ENCODE results near the gene CKS1B.

The CKS1B gene

GRCh38 chr1:154992721-154993571, 18.5 kb downstream of the CKS1B start:
- no peak overlapping the region for H2BK120ac ChIP-seq (ENCODE audit: low read depth, low read length)
- no peak overlapping the region for H3K4me3 ChIP-seq (ENCODE audit: insufficient read depth in 1 of 2, low read depth in 1 of 2, low read length in 2 of 2)
- H3K23ac ChIP-seq (ENCODE audit: low read length in 2 of 2): no peak overlapping the region
- WGBS: 95% methylated on average over 10 of the region's 14 CpGs
- peaks cover 19% of the 10 kb centered on the region for H3K4me1 ChIP-seq (ENCODE audit: control insufficient read depth, insufficient read depth, low read depth, low read length)
- H2BK12ac ChIP-seq (ENCODE audit: low read length in 2 of 2): peak overlapping the region in 1 of 2 experiments; percentile 11
- peak overlapping the region; percentile 66 for H4K8ac ChIP-seq (ENCODE audit: low read length)
- H3K27me3 ChIP-seq (ENCODE audit: control insufficient read depth in 1 of 2, insufficient read depth in 1 of 2, low read length in 2 of 2): no peaks in the 10 kb centered on the region
- H3K18ac ChIP-seq (ENCODE audit: low read depth in 1 of 2, low read length in 2 of 2): peak overlapping the region in 1 of 2 experiments; percentile 29
- no peak overlapping the region for H3K14ac ChIP-seq (ENCODE audit: low read length in 2 of 2)
- peak overlapping the region; percentile 57 for H4K91ac ChIP-seq (ENCODE audit: low read length)
- H2BK15ac ChIP-seq (ENCODE audit: low read depth, poor library complexity, severe bottlenecking): no peak overlapping the region
- no peak overlapping the region for H2AK5ac ChIP-seq (ENCODE audit: low read length, severe bottlenecking)
- no peak overlapping the region for H3K4me2 ChIP-seq (ENCODE audit: low read length, poor library complexity, severe bottlenecking)
- DNase-seq: peak; percentile 50
- no peaks in the 10 kb centered on the region for H3K9me3 ChIP-seq (ENCODE audit: control insufficient read depth, low read length)
- no peak overlapping the region for H2BK5ac ChIP-seq (ENCODE audit: low read depth, low read length, poor library complexity, severe bottlenecking)
- H3K4ac ChIP-seq (ENCODE audit: low read depth in 1 of 2, low read length in 2 of 2): no peak overlapping the region
- peaks cover 35 to 37% of the 10 kb centered on the region in 2 experiments for H3K36me3 ChIP-seq (ENCODE audit: control insufficient read depth in 1 of 2, insufficient read depth in 2 of 2, low read depth in 1 of 2, low read length in 2 of 2)
- no peak overlapping the region for H3K9ac ChIP-seq (ENCODE audit: low read length)
- no peak overlapping the region for H2AFZ ChIP-seq (ENCODE audit: low read depth, low read length)
- H3K27ac ChIP-seq (ENCODE audit: low read length, poor library complexity, severe bottlenecking): no peak overlapping the region
- peaks cover 25% of the 10 kb centered on the region for H3K79me1 ChIP-seq (replicated peaks; ENCODE audit: low read length, poor library complexity, severe bottlenecking)

- no peak within 1 kb of the TSS for H2BK5ac ChIP-seq (ENCODE audit: low read depth, low read length, poor library complexity, severe bottlenecking)
- no peak within 1 kb of the TSS for H3K4me3 ChIP-seq (ENCODE audit: insufficient read depth in 1 of 2, low read depth in 1 of 2, low read length in 2 of 2)
- peak within 1 kb of the TSS; percentile 4 to 93 for H3K4ac ChIP-seq (ENCODE audit: low read depth in 1 of 2, low read length in 2 of 2)
- peak within 1 kb of the TSS; percentile 55 for H2BK15ac ChIP-seq (ENCODE audit: low read depth, poor library complexity, severe bottlenecking)
- peak within 1 kb of the TSS in 1 of 2 experiments; percentile 23 for H3K23ac ChIP-seq (ENCODE audit: low read length in 2 of 2)
- peak within 1 kb of the TSS; percentile 84 for H4K91ac ChIP-seq (ENCODE audit: low read length)
- H2BK12ac ChIP-seq (ENCODE audit: low read length in 2 of 2): peak within 1 kb of the TSS; percentile 23 to 45
- peak within 1 kb of the TSS in 1 of 2 experiments; percentile 29 for H3K18ac ChIP-seq (ENCODE audit: low read depth in 1 of 2, low read length in 2 of 2)
- DNase-seq: no peak
- H2AFZ ChIP-seq (ENCODE audit: low read depth, low read length): no peak within 1 kb of the TSS
- no peak within 1 kb of the TSS for H3K27ac ChIP-seq (ENCODE audit: low read length, poor library complexity, severe bottlenecking)
- H3K9ac ChIP-seq (ENCODE audit: low read length): no peak within 1 kb of the TSS
- H3K14ac ChIP-seq (ENCODE audit: low read length in 2 of 2): no peak within 1 kb of the TSS
- H4K8ac ChIP-seq (ENCODE audit: low read length): peak within 1 kb of the TSS; percentile 66
- 100% methylated on average over 1 of the region's 8 CpGs for WGBS
- H2AK5ac ChIP-seq (ENCODE audit: low read length, severe bottlenecking): peak within 1 kb of the TSS; percentile 45
- H3K4me1 ChIP-seq (ENCODE audit: control insufficient read depth, insufficient read depth, low read depth, low read length): peaks cover 21% of the 10 kb centered on the region
- peaks cover 27 to 30% of the 10 kb centered on the region in 2 experiments for H3K36me3 ChIP-seq (ENCODE audit: control insufficient read depth in 1 of 2, insufficient read depth in 2 of 2, low read depth in 1 of 2, low read length in 2 of 2)
- H3K9me3 ChIP-seq (ENCODE audit: control insufficient read depth, low read length): no peaks in the 10 kb centered on the region
- H2BK120ac ChIP-seq (ENCODE audit: low read depth, low read length): peak within 1 kb of the TSS; percentile 74
- no peaks in the 10 kb centered on the region for H3K27me3 ChIP-seq (ENCODE audit: control insufficient read depth in 1 of 2, insufficient read depth in 1 of 2, low read length in 2 of 2)
- peaks cover 21% of the 10 kb centered on the region for H3K79me1 ChIP-seq (replicated peaks; ENCODE audit: low read length, poor library complexity, severe bottlenecking)
- H3K4me2 ChIP-seq (ENCODE audit: low read length, poor library complexity, severe bottlenecking): no peak within 1 kb of the TSS
Observed at GRCh38 chr1:154993572-154994268, 19.2 kb downstream of the CKS1B start, which contains the start of gene LENEP. Gene LENEP (plus strand): TSS chr1:154993586. CDS start chr1:154993608, 22 bp downstream.

- no peak overlapping the region for H2BK5ac ChIP-seq (ENCODE audit: low read depth, low read length, poor library complexity, severe bottlenecking)
- H2BK15ac ChIP-seq (ENCODE audit: low read depth, poor library complexity, severe bottlenecking): no peak overlapping the region
- H3K27ac ChIP-seq (ENCODE audit: low read length, poor library complexity, severe bottlenecking): no peak overlapping the region
- H4K8ac ChIP-seq (ENCODE audit: low read length): no peak overlapping the region
- H3K4me2 ChIP-seq (ENCODE audit: low read length, poor library complexity, severe bottlenecking): no peak overlapping the region
- H3K4me3 ChIP-seq (ENCODE audit: insufficient read depth in 1 of 2, low read depth in 1 of 2, low read length in 2 of 2): no peak overlapping the region
- no peaks in the 10 kb centered on the region for H3K27me3 ChIP-seq (ENCODE audit: control insufficient read depth in 1 of 2, insufficient read depth in 1 of 2, low read length in 2 of 2)
- DNase-seq: no peak
- whole genome bisulfite sequencing: 97% methylated on average over 1 of the region's 1 CpG
- H2AFZ ChIP-seq (ENCODE audit: low read depth, low read length): no peak overlapping the region
- H3K23ac ChIP-seq (ENCODE audit: low read length in 2 of 2): no peak overlapping the region
- H3K14ac ChIP-seq (ENCODE audit: low read length in 2 of 2): no peak overlapping the region
- H3K36me3 ChIP-seq (ENCODE audit: control insufficient read depth in 1 of 2, insufficient read depth in 2 of 2, low read depth in 1 of 2, low read length in 2 of 2): peaks cover 22 to 26% of the 10 kb centered on the region in 2 experiments
- peaks cover 24% of the 10 kb centered on the region for H3K4me1 ChIP-seq (ENCODE audit: control insufficient read depth, insufficient read depth, low read depth, low read length)
- H3K18ac ChIP-seq (ENCODE audit: low read depth in 1 of 2, low read length in 2 of 2): no peak overlapping the region
- no peak overlapping the region for H2AK5ac ChIP-seq (ENCODE audit: low read length, severe bottlenecking)
- peaks cover 18% of the 10 kb centered on the region for H3K79me1 ChIP-seq (replicated peaks; ENCODE audit: low read length, poor library complexity, severe bottlenecking)
- H2BK12ac ChIP-seq (ENCODE audit: low read length in 2 of 2): no peak overlapping the region
- no peak overlapping the region for H4K91ac ChIP-seq (ENCODE audit: low read length)
- no peak overlapping the region for H3K9ac ChIP-seq (ENCODE audit: low read length)
- no peak overlapping the region for H3K4ac ChIP-seq (ENCODE audit: low read depth in 1 of 2, low read length in 2 of 2)
- H3K9me3 ChIP-seq (ENCODE audit: control insufficient read depth, low read length): no peaks in the 10 kb centered on the region
- H2BK120ac ChIP-seq (ENCODE audit: low read depth, low read length): no peak overlapping the region
Observed at GRCh38 chr1:154994269-154994587, 19.7 kb downstream of the CKS1B start.

GRCh38 chr1:154994591-154994990, 20.1 kb downstream of the CKS1B start:
- peak overlapping the region in 1 of 2 experiments; percentile 62 for H3K4ac ChIP-seq (ENCODE audit: low read depth in 1 of 2, low read length in 2 of 2)
- no peak overlapping the region for H3K27ac ChIP-seq (ENCODE audit: low read length, poor library complexity, severe bottlenecking)
- no peak overlapping the region for H2AFZ ChIP-seq (ENCODE audit: low read depth, low read length)
- H3K18ac ChIP-seq (ENCODE audit: low read depth in 1 of 2, low read length in 2 of 2): no peak overlapping the region
- no peak for DNase-seq
- H3K14ac ChIP-seq (ENCODE audit: low read length in 2 of 2): no peak overlapping the region
- H2BK12ac ChIP-seq (ENCODE audit: low read length in 2 of 2): no peak overlapping the region
- H3K9ac ChIP-seq (ENCODE audit: low read length): no peak overlapping the region
- H3K4me3 ChIP-seq (ENCODE audit: insufficient read depth in 1 of 2, low read depth in 1 of 2, low read length in 2 of 2): no peak overlapping the region
- no peak overlapping the region for H2BK15ac ChIP-seq (ENCODE audit: low read depth, poor library complexity, severe bottlenecking)
- H3K4me1 ChIP-seq (ENCODE audit: control insufficient read depth, insufficient read depth, low read depth, low read length): peaks cover 24% of the 10 kb centered on the region
- no peaks in the 10 kb centered on the region for H3K9me3 ChIP-seq (ENCODE audit: control insufficient read depth, low read length)
- peaks cover 14% of the 10 kb centered on the region for H3K79me1 ChIP-seq (replicated peaks; ENCODE audit: low read length, poor library complexity, severe bottlenecking)
- H2BK120ac ChIP-seq (ENCODE audit: low read depth, low read length): no peak overlapping the region
- H2AK5ac ChIP-seq (ENCODE audit: low read length, severe bottlenecking): peak overlapping the region; percentile 36
- WGBS: 95% methylated on average over 3 of the region's 3 CpGs
- H4K8ac ChIP-seq (ENCODE audit: low read length): no peak overlapping the region
- H3K23ac ChIP-seq (ENCODE audit: low read length in 2 of 2): no peak overlapping the region
- no peak overlapping the region for H3K4me2 ChIP-seq (ENCODE audit: low read length, poor library complexity, severe bottlenecking)
- H3K36me3 ChIP-seq (ENCODE audit: control insufficient read depth in 1 of 2, insufficient read depth in 2 of 2, low read depth in 1 of 2, low read length in 2 of 2): peaks cover 18 to 23% of the 10 kb centered on the region in 2 experiments
- H2BK5ac ChIP-seq (ENCODE audit: low read depth, low read length, poor library complexity, severe bottlenecking): no peak overlapping the region
- H4K91ac ChIP-seq (ENCODE audit: low read length): no peak overlapping the region
- H3K27me3 ChIP-seq (ENCODE audit: control insufficient read depth in 1 of 2, insufficient read depth in 1 of 2, low read length in 2 of 2): no peaks in the 10 kb centered on the region
